WTC11 (cell line): ENCODE results near the gene WDR7. TPM values are rescaled to one million over a fixed set of nuclear protein-coding genes. Genes with fewer than 3 reads are reported as not detected.

ENCODE experiments used
- ATAC-seq: fragments of 200-7000 bp; cut with Tn5 transposase; 2 replicates; pipeline ENCODE4 v1.10.0; 2021; ENCODE audit warnings: mild to moderate bottlenecking, moderate library complexity
- CTCF ChIA-PET: fragments of 300-600 bp; sonication (Branson Sonifier 250); formaldehyde crosslinking; loops from one replicate; lab custom pipeline; 2021; ENCODE audit warnings: antibody characterized with exemption; lab: Charles Lee
- POLR2A ChIA-PET: fragments of 350-600 bp; sonication (Branson Sonifier 250); formaldehyde crosslinking; loops from one replicate; lab custom pipeline; 2021; ENCODE audit warnings: antibody characterized with exemption; lab: Charles Lee
- DNase-seq: peaks from one replicate; pipeline ENCODE4 v3.0.0; 2021; ENCODE audit warnings: low spot score
- H3K27ac Mint-ChIP-seq: 2 replicates; pipeline ENCODE4 v1.8.0; 2021; ENCODE audit warnings: mixed read lengths
- H3K27me3 Mint-ChIP-seq: 2 replicates; pipeline ENCODE4 v1.8.0; 2021; ENCODE audit warnings: low read depth, mild to moderate bottlenecking, moderate library complexity, mixed read lengths
- H3K36me3 Mint-ChIP-seq: 2 replicates; pipeline ENCODE4 v1.8.0; 2021; ENCODE audit warnings: mixed read lengths
- H3K4me1 Mint-ChIP-seq: 2 replicates; pipeline ENCODE4 v1.8.0; 2022; ENCODE audit warnings: mixed read lengths
- H3K4me3 Mint-ChIP-seq: 2 replicates; pipeline ENCODE4 v1.8.0; 2021; ENCODE audit warnings: mild to moderate bottlenecking, moderate library complexity, mixed read lengths
- H3K9me3 Mint-ChIP-seq: 2 replicates; pipeline ENCODE4 v1.8.0; 2021; ENCODE audit warnings: mixed read lengths
- AFF4 ChIP-seq: sonication (generic); formaldehyde crosslinking; IDR thresholded peaks from 2 replicates; pipeline ENCODE4 v1.8.1; 2023; ENCODE audit warnings: mild to moderate bottlenecking, missing genetic modification reagents, borderline replicate concordance
- ATF6 ChIP-seq: sonication (generic); formaldehyde crosslinking; IDR thresholded peaks from 2 replicates; pipeline ENCODE4 v1.8.1; 2023; ENCODE audit warnings: mild to moderate bottlenecking, missing genetic modification reagents
- CDX4 ChIP-seq: fragments of 250-450 bp; sonication (Bioruptor Pico); IDR thresholded peaks from 2 replicates; pipeline ENCODE4 v1.9.0; 2021; ENCODE audit warnings: moderate library complexity, mild to moderate bottlenecking, inconsistent platforms, borderline replicate concordance
- ERG ChIP-seq: fragments of 250-450 bp; sonication (Bioruptor Pico); IDR thresholded peaks from 2 replicates; pipeline ENCODE4 v1.8.0; 2021; ENCODE audit warnings: mild to moderate bottlenecking
- FOXK1 ChIP-seq: sonication (generic); formaldehyde crosslinking; IDR thresholded peaks from 2 replicates; pipeline ENCODE4 v1.8.0; 2022; ENCODE audit warnings: mild to moderate bottlenecking, moderate library complexity, missing genetic modification reagents
- FOXP4 ChIP-seq: sonication (generic); formaldehyde crosslinking; IDR thresholded peaks from 2 replicates; pipeline ENCODE4 v1.8.0; 2022; ENCODE audit warnings: mild to moderate bottlenecking, missing genetic modification reagents
- JAZF1 ChIP-seq: fragments of 250-450 bp; sonication (Bioruptor Pico); IDR thresholded peaks from 2 replicates; pipeline ENCODE4 v1.9.0; 2021; ENCODE audit warnings: moderate library complexity, mild to moderate bottlenecking, inconsistent platforms
- MYBL2 ChIP-seq: sonication (generic); formaldehyde crosslinking; IDR thresholded peaks from 2 replicates; pipeline ENCODE4 v1.8.1; 2023; ENCODE audit warnings: mild to moderate bottlenecking, moderate library complexity, missing genetic modification reagents
- NFATC4 ChIP-seq: fragments of 250-450 bp; sonication (Bioruptor Pico); IDR thresholded peaks from 2 replicates; pipeline ENCODE4 v1.9.0; 2021; ENCODE audit warnings: mild to moderate bottlenecking
- SOX15 ChIP-seq: fragments of 250-450 bp; sonication (Bioruptor Pico); IDR thresholded peaks from 2 replicates; pipeline ENCODE4 v1.9.0; 2021; ENCODE audit warnings: mild to moderate bottlenecking
- USF2 ChIP-seq: sonication (generic); formaldehyde crosslinking; IDR thresholded peaks from 2 replicates; pipeline ENCODE4 v1.8.1; 2023; ENCODE audit warnings: mild to moderate bottlenecking, missing genetic modification reagents, moderate library complexity
- ZNF121 ChIP-seq: sonication (generic); formaldehyde crosslinking; IDR thresholded peaks from 2 replicates; pipeline ENCODE4 v1.8.0; 2023; ENCODE audit warnings: missing genetic modification reagents
- ZNF317 ChIP-seq: sonication (generic); formaldehyde crosslinking; IDR thresholded peaks from 2 replicates; pipeline ENCODE4 v1.8.1; 2023; ENCODE audit warnings: low read depth, mild to moderate bottlenecking, moderate library complexity, missing genetic modification reagents, borderline replicate concordance
- total RNA-seq: library from RNA; stranded (reverse); gene quantifications from 3 replicates; pipeline ENCODE4 v1.2.3, GENCODE V29; 2021

Gene WDR7
- total RNA-seq, 1 experiment from 2014 or later: 12.2 TPM

- no peak for TF ChIP-seq ATF6 (CRISPR knock-in tag)
- no peak for TF ChIP-seq SOX15 (CRISPR knock-in tag)
- no peak for TF ChIP-seq FOXK1 (CRISPR knock-in tag)
- no peak for TF ChIP-seq MYBL2 (CRISPR knock-in tag)
- TF ChIP-seq ERG (CRISPR knock-in tag): no peak
- no peak for TF ChIP-seq USF2
Observed at GRCh38 chr18:56878711-56879110, 227.6 kb downstream of the WDR7 start (continued).

GRCh38 chr18:56884511-56884910, 233.4 kb downstream of the WDR7 start:
- CTCF ChIA-PET: no interaction called here
- POLR2A ChIA-PET: no interaction called here
- peaks cover 15% of the 10 kb centered on the region for H3K4me1 Mint-ChIP-seq
- TF ChIP-seq CDX4 (CRISPR knock-in tag) (no peak), ZNF121 (CRISPR knock-in tag) (no peak), JAZF1 (CRISPR knock-in tag) (no peak), ZNF317 (CRISPR knock-in tag) (no peak), NFATC4 (CRISPR knock-in tag) (no peak), FOXP4 (no peak), AFF4 (CRISPR knock-in tag) (no peak)
- H3K9me3 Mint-ChIP-seq: peaks cover 15% of the 10 kb centered on the region
- H3K4me3 Mint-ChIP-seq: no peak overlapping the region
- H3K36me3 Mint-ChIP-seq: peaks cover 9% of the 10 kb centered on the region; the same call in 1 of the 2 replicates
- no peak for ATAC-seq
- no peak overlapping the region for H3K27ac Mint-ChIP-seq
- no peaks in the 10 kb centered on the region for H3K27me3 Mint-ChIP-seq
- no peak for DNase-seq
